Breast epithelium (tissue), 3 donors: ENCODE data around the gene FNTB.

ENCODE experiments used
- CTCF ChIP-seq, 3 donors: fragments of 450-650 bp; IDR thresholded peaks; one replicate each; pipeline ENCODE4 v1.5.1; 2016 to 2017; ENCODE audit warnings: antibody characterized with exemption in 3 of 3, mild to moderate bottlenecking in 3 of 3, moderate library complexity in 3 of 3
- POLR2AphosphoS5 ChIP-seq, 3 donors: sonication (generic); formaldehyde crosslinking; IDR thresholded peaks; one replicate each; pipeline ENCODE4 v1.6.1; 2017; ENCODE audit warnings: antibody characterized with exemption in 3 of 3

- TF ChIP-seq CTCF (IDR thresholded peaks at IDR 0.05) (no peak), POLR2AphosphoS5 (IDR thresholded peaks at IDR 0.05) (no peak)
Observed at GRCh38 chr14:65082930-65083329, 96.2 kb downstream of the FNTB start.
